ENCODE data around the gene ARID5B.
A peak's percentile ranks its signal among the peaks of the same experiment; 100 is the strongest.

- TF ChIP-seq BHLHE40 (IDR thresholded peaks at IDR 0.05; ENCODE audit: low read depth, low read length) = no peak
- no peak for TF ChIP-seq CTCF (conservative IDR thresholded peaks at IDR 0.05; ENCODE audit: low read depth, low read length)
- TF ChIP-seq POLR2A (IDR thresholded peaks at IDR 0.05; ENCODE audit: low read depth, low read length) = no peak
- no peak for TF ChIP-seq RAD21 (IDR thresholded peaks at IDR 0.05; ENCODE audit: low read length)
- 0 out of 2 replicates have a peak, but pooled peaks have one; percentile 46 for TF ChIP-seq CEBPB (IDR thresholded peaks at IDR 0.05; ENCODE audit: low read depth, low read length)
- TF ChIP-seq SMC3 (IDR thresholded peaks at IDR 0.05; ENCODE audit: low read depth, low read length) = no peak
- no peak for TF ChIP-seq MXI1 (IDR thresholded peaks at IDR 0.05; ENCODE audit: borderline replicate concordance, low read depth, low read length)
- TF ChIP-seq RFX5 (IDR thresholded peaks at IDR 0.05; ENCODE audit: low read depth, low read length) = no peak
- TF ChIP-seq NFE2L2 (IDR thresholded peaks at IDR 0.05; ENCODE audit: low read depth, low read length) = no peak
- no peak for TF ChIP-seq MAZ (IDR thresholded peaks at IDR 0.05; ENCODE audit: borderline replicate concordance, low read depth, low read length)
- no peak for TF ChIP-seq FOS (IDR thresholded peaks at IDR 0.05; ENCODE audit: low read depth, low read length)
- TF ChIP-seq USF2 (IDR thresholded peaks at IDR 0.05; ENCODE audit: low read depth, low read length) = no peak
- no peak for TF ChIP-seq CHD1 (IDR thresholded peaks at IDR 0.05; ENCODE audit: low read depth, low read length)
These were observed 89.2 kb downstream of the ARID5B start for GRCh38 chr10:61990761-61991135.
